ENCODE results near the gene ZNF682. TPM values are rescaled to one million over a fixed set of nuclear protein-coding genes. Genes with fewer than 3 reads are reported as not detected.

Gene ZNF682
- total and polyA plus RNA-seq, 2 of the 13 experiments (the other 11 are each of a cell fraction or from before 2014, with no cell fraction given): 2.0 to 7.2 TPM

GRCh38 chr19:20039203-20039723 is at the start of gene ZNF682 (continued):
- TF ChIP-seq GABPA (IDR thresholded peaks at IDR 0.05; ENCODE audit: low read depth, low read length) (peak; percentile 72), GABPA (CRISPR knock-in tag; IDR thresholded peaks at IDR 0.05; ENCODE audit: low read depth) (peak; percentile 81), AHDC1 (CRISPR knock-in tag; IDR thresholded peaks at IDR 0.05; ENCODE audit: borderline replicate concordance) (no peak), MTA1 (CRISPR knock-in tag; IDR thresholded peaks at IDR 0.05; ENCODE audit: borderline replicate concordance) (no peak; the same call in 1 of the 2 replicates), BCL6 (CRISPR knock-in tag; IDR thresholded peaks at IDR 0.05) (no peak), NCOA2 (CRISPR knock-in tag; IDR thresholded peaks at IDR 0.05) (no peak), HNRNPH1 (optimal IDR thresholded peaks at IDR 0.05; ENCODE audit: low read depth, low read length) (no peak), ETV6 (CRISPR knock-in tag; conservative IDR thresholded peaks at IDR 0.05) (no peak), ISX (CRISPR knock-in tag; conservative IDR thresholded peaks at IDR 0.05) (no peak), NCOA5 (CRISPR knock-in tag; IDR thresholded peaks at IDR 0.05) (no peak), PBX2 (CRISPR knock-in tag; IDR thresholded peaks at IDR 0.05) (peak; percentile 86), GATAD1 (CRISPR knock-in tag; IDR thresholded peaks at IDR 0.05) (peak; percentile 59), RXRB (CRISPR knock-in tag; IDR thresholded peaks at IDR 0.05; ENCODE audit: borderline replicate concordance) (no peak), BRF2 (CRISPR knock-in tag; IDR thresholded peaks at IDR 0.05) (no peak), ZBTB10 (CRISPR knock-in tag; IDR thresholded peaks at IDR 0.05; ENCODE audit: borderline replicate concordance) (no peak), SP140L (CRISPR knock-in tag; IDR thresholded peaks at IDR 0.05; ENCODE audit: borderline replicate concordance) (no peak), AGO2 (optimal IDR thresholded peaks at IDR 0.05; ENCODE audit: low read depth, low read length) (no peak), NR2F2 (IDR thresholded peaks at IDR 0.05; ENCODE audit: borderline replicate concordance, low read depth) (no peak), MEIS2 (CRISPR knock-in tag; IDR thresholded peaks at IDR 0.05) (0 out of 2 replicates have a peak, but pooled peaks have one; percentile 19)

Data from HepG2 (cell line).